Keratinocyte (primary cell): ENCODE data around the gene DPPA4. TPM values are rescaled to one million over a fixed set of nuclear protein-coding genes. Genes with fewer than 3 reads are reported as not detected.

ENCODE experiments used
- DNase-seq: peaks from one replicate; pipeline ENCODE4 v3.0.0-alpha.2; 2011; ENCODE audit warnings: low read depth, missing footprints, low spot score
- FAIRE-seq: peaks from 2 replicates; lab custom pipeline; 2011; peaks lifted over from hg19 to GRCh38; lab: Jason Lieb, UNC
- H2AFZ ChIP-seq: 2 replicates; pipeline ENCODE4 v1.6.0; 2012; ENCODE audit warnings: low read length, control low read depth, inconsistent platforms; ENCODE audit not compliant: control insufficient read depth
- H3K27ac ChIP-seq: 2 replicates; pipeline ENCODE4 v1.5.1; 2011; ENCODE audit warnings: low read length; ENCODE audit not compliant: control insufficient read depth, insufficient read depth
- H3K27me3 ChIP-seq: 3 replicates; pipeline ENCODE4 v1.6.0; 2011; ENCODE audit warnings: low read length; ENCODE audit not compliant: control insufficient read depth, insufficient read depth; ENCODE audit errors: extremely low read depth
- H3K36me3 ChIP-seq, 2 experiments: 2 replicates in 1 of 2; 3 replicates in 1 of 2; pipeline ENCODE4 v1.5.1; 2011; ENCODE audit warnings: low read length in 2 of 2, mild to moderate bottlenecking in 1 of 2; ENCODE audit not compliant: control insufficient read depth in 2 of 2, insufficient read depth in 2 of 2; ENCODE audit errors: extremely low read depth in 1 of 2
- H3K4me1 ChIP-seq: 3 replicates; pipeline ENCODE4 v1.5.1; 2011; ENCODE audit warnings: low read length; ENCODE audit not compliant: control insufficient read depth, insufficient read depth; ENCODE audit errors: extremely low read depth
- H3K4me2 ChIP-seq: 3 replicates; pipeline ENCODE4 v1.6.0; 2011; ENCODE audit warnings: low read depth, low read length; ENCODE audit not compliant: control insufficient read depth, insufficient read depth; ENCODE audit errors: extremely low read depth
- H3K4me3 ChIP-seq, 3 experiments: fragments of 200-600 bp in 1 of 3; sonication (generic) in 1 of 3; 2 replicates in 2 of 3; 3 replicates in 1 of 3; pipeline ENCODE4 v1.5.1; 2011 to 2016; ENCODE audit warnings: low read length in 3 of 3, mild to moderate bottlenecking in 3 of 3, control low read depth in 2 of 3, inconsistent platforms in 1 of 3, low read depth in 1 of 3, mixed read lengths in 1 of 3, mixed run types in 1 of 3, moderate library complexity in 1 of 3; ENCODE audit not compliant: control insufficient read depth in 2 of 3, insufficient read depth in 2 of 3; ENCODE audit errors: extremely low read depth in 1 of 3
- H3K79me2 ChIP-seq: 2 replicates; pipeline ENCODE4 v1.6.0; 2012; ENCODE audit warnings: low read length; ENCODE audit not compliant: control insufficient read depth, insufficient read depth
- H3K9ac ChIP-seq: 3 replicates; pipeline ENCODE4 v1.6.0; 2011; ENCODE audit warnings: low read length; ENCODE audit not compliant: control insufficient read depth, insufficient read depth; ENCODE audit errors: extremely low read depth
- H3K9me1 ChIP-seq: 3 replicates; pipeline ENCODE4 v1.6.0; 2011; ENCODE audit warnings: low read length; ENCODE audit not compliant: control insufficient read depth, insufficient read depth; ENCODE audit errors: extremely low read depth
- H3K9me3 ChIP-seq: 2 replicates; pipeline ENCODE4 v1.5.1; 2012; ENCODE audit warnings: low read depth, low read length; ENCODE audit not compliant: control insufficient read depth
- H4K20me1 ChIP-seq: 3 replicates; pipeline ENCODE4 v1.6.0; 2011; ENCODE audit warnings: low read length; ENCODE audit not compliant: control insufficient read depth, insufficient read depth; ENCODE audit errors: extremely low read depth
- CTCF ChIP-seq, 3 experiments: IDR thresholded peaks in 1 of 3; conservative IDR thresholded peaks in 1 of 3; optimal IDR thresholded peaks in 1 of 3; 2 replicates in 2 of 3; 3 replicates in 1 of 3; pipeline versions ENCODE3 to v1.5.1; 2011; ENCODE audit warnings: low read length in 3 of 3, mild to moderate bottlenecking in 3 of 3, moderate library complexity in 2 of 3, control low read depth in 1 of 3, inconsistent platforms in 1 of 3; ENCODE audit not compliant: insufficient read depth in 2 of 3; ENCODE audit errors: extremely low read depth in 1 of 3
- EZH2 ChIP-seq: IDR thresholded peaks from one replicate; pipeline ENCODE4 v1.6.1; 2012; ENCODE audit warnings: inconsistent platforms, mild to moderate bottlenecking, low read length, moderate library complexity
- dilution Hi-C: fragments of 300-500 bp; cut with MboI; formaldehyde crosslinking; loops from one replicate; pipeline ENCODE4 v1.7.0; 2020; ENCODE audit warnings: low sequenced_read_pairs; ENCODE audit not compliant: extremely low pct_ligation_motif_present
- polyA plus RNA-seq, 5 experiments: library from polyadenylated mRNA; depleted of rRNA in 3 of 5; stranded (reverse) in 3 of 5; stranded (forward) in 1 of 5; unstranded in 1 of 5; fragments of >200 nt; gene quantifications; 1 replicate in 1 of 5; 2 replicates in 3 of 5; 3 replicates in 1 of 5; pipeline versions ENCODE4 v1.2.1 to v1.2.3, GENCODE V29; 2011 to 2012; ENCODE audit warnings: missing spikeins in 2 of 5, low read depth in 1 of 5, low replicate concordance in 1 of 5

Gene DPPA4
- polyA plus RNA-seq, 1 donor (not counting 4 experiments of a cell fraction or from before 2014, with no cell fraction given): not detected

- Histone ChIP-seq H3K27ac (no peak overlapping the region), H4K20me1 (no peaks in the 10 kb centered on the region), H3K36me3 (no peaks in the 10 kb centered on the region), H3K9ac (no peak overlapping the region), H3K4me1 (no peaks in the 10 kb centered on the region), H3K4me2 (no peak overlapping the region), H3K79me2 (no peaks in the 10 kb centered on the region), H3K9me3 (peaks cover 2% of the 10 kb centered on the region), H3K9me1 (no peaks in the 10 kb centered on the region), H3K27me3 (no peaks in the 10 kb centered on the region), H3K4me3 (no peak overlapping the region), H2AFZ (no peak overlapping the region)
- FAIRE-seq (no peak), DNase-seq (no peak)
- dilution Hi-C loops: no loop called here
- TF ChIP-seq CTCF (optimal IDR thresholded peaks at IDR 0.05 in 1 of 3, IDR thresholded peaks at IDR 0.05 in 1 of 3, conservative IDR thresholded peaks at IDR 0.05 in 1 of 3; ENCODE audit: extremely low read depth in 1 of 3, insufficient read depth in 2 of 3, low read length in 3 of 3) (no peak), EZH2 (no peak)
Measured at GRCh38 chr3:109364088-109364487, 26.7 kb upstream of the DPPA4 start.

- FAIRE-seq: no peak
- Histone ChIP-seq H3K9me3 (peaks cover 2% of the 10 kb centered on the region), H3K4me3 (no peak overlapping the region), H3K27me3 (no peaks in the 10 kb centered on the region), H3K27ac (no peak overlapping the region), H3K4me1 (no peaks in the 10 kb centered on the region), H2AFZ (no peak overlapping the region), H3K36me3 (no peaks in the 10 kb centered on the region), H3K9me1 (no peaks in the 10 kb centered on the region), H3K9ac (no peak overlapping the region), H4K20me1 (no peaks in the 10 kb centered on the region), H3K79me2 (no peaks in the 10 kb centered on the region), H3K4me2 (no peak overlapping the region)
- DNase-seq: no peak
- dilution Hi-C loops: no loop called here
- no peak for TF ChIP-seq EZH2
- no peak for TF ChIP-seq CTCF (optimal IDR thresholded peaks at IDR 0.05 in 1 of 3, IDR thresholded peaks at IDR 0.05 in 1 of 3, conservative IDR thresholded peaks at IDR 0.05 in 1 of 3; ENCODE audit: extremely low read depth in 1 of 3, insufficient read depth in 2 of 3, low read length in 3 of 3)
Measured at GRCh38 chr3:109363634-109364033, 26.3 kb upstream of the DPPA4 start.
